ENCODE data around the gene CACNA1D. TPM values are rescaled to one million over a fixed set of nuclear protein-coding genes. Genes with fewer than 3 reads are reported as not detected.

CACNA1D gene
- total and polyA plus RNA-seq, 2 experiments from 2014 or later, result 41.0 to 159 TPM

GRCh38 chr3:53588122-53588521, 93.7 kb downstream of the CACNA1D start:
- peaks cover 23% of the 10 kb centered on the region for H3K4me1 ChIP-seq (ENCODE audit: low read depth)
- DNase-seq (ENCODE audit: low read depth in 1 of 2, low spot score in 1 of 2), result no peak
- H3K36me3 ChIP-seq, result no peaks in the 10 kb centered on the region

GRCh38 chr3:53589201-53589600, 94.8 kb downstream of the CACNA1D start:
- Histone ChIP-seq H3K36me3 (no peaks in the 10 kb centered on the region), H3K27me3 (no peaks in the 10 kb centered on the region), H3K9me3 (ENCODE audit: low read depth) (no peaks in the 10 kb centered on the region), H3K27ac (no peak overlapping the region), H3K4me3 (no peak overlapping the region), H3K4me1 (ENCODE audit: low read depth) (peaks cover 27% of the 10 kb centered on the region)
- DNase-seq (ENCODE audit: low read depth in 1 of 2, low spot score in 1 of 2), result no peak
- TF ChIP-seq CTCF (IDR thresholded peaks at IDR 0.05; ENCODE audit: low read depth, low read length), result no peak

More at GRCh38 chr3:53588122-53588521, 93.7 kb downstream of the CACNA1D start:
- no peaks in the 10 kb centered on the region for H3K9me3 ChIP-seq (ENCODE audit: low read depth)
- no peak overlapping the region for H3K4me3 ChIP-seq
- peak overlapping the region; percentile 20 for H3K27ac ChIP-seq
- TF ChIP-seq CTCF (IDR thresholded peaks at IDR 0.05; ENCODE audit: low read depth, low read length), result no peak
- H3K27me3 ChIP-seq, result no peaks in the 10 kb centered on the region

DNA sequence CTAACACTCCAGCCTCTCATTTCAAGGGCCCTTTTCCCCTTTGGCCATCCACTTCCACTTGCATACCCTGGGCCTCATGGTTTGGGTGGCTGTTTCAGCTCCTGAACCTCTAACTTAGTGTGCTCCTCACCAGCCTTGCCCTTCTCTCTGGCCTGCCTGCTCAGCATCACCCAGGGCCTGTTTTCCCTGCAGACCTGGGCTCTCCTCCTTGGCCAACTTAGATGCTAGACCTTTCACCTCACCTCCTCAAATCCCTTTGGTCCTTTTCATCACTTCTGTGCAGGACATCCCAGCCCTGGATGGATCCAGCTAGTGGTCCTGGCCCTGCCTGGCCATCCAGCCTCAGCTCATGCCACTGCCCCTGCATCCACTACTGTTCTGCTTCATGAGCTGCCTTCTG, 95.4 kb downstream of the CACNA1D start:
- Histone ChIP-seq H3K4me1 (ENCODE audit: low read depth) (peaks cover 27% of the 10 kb centered on the region), H3K27me3 (no peaks in the 10 kb centered on the region), H3K36me3 (no peaks in the 10 kb centered on the region), H3K9me3 (ENCODE audit: low read depth) (no peaks in the 10 kb centered on the region), H3K27ac (no peak overlapping the region), H3K4me3 (no peak overlapping the region)
- DNase-seq (ENCODE audit: low read depth in 1 of 2, low spot score in 1 of 2), result no peak
- TF ChIP-seq CTCF (IDR thresholded peaks at IDR 0.05; ENCODE audit: low read depth, low read length), result no peak

- Histone ChIP-seq H3K27me3 (no peaks in the 10 kb centered on the region), H3K27ac (no peak overlapping the region), H3K4me1 (ENCODE audit: low read depth) (peaks cover 22% of the 10 kb centered on the region), H3K9me3 (ENCODE audit: low read depth) (no peaks in the 10 kb centered on the region), H3K4me3 (no peak overlapping the region), H3K36me3 (no peaks in the 10 kb centered on the region)
- TF ChIP-seq CTCF (IDR thresholded peaks at IDR 0.05; ENCODE audit: low read depth, low read length), result no peak
- DNase-seq (ENCODE audit: low read depth in 1 of 2, low spot score in 1 of 2), result no peak
Observed at GRCh38 chr3:53590606-53591005, 96.2 kb downstream of the CACNA1D start.

- DNase-seq (ENCODE audit: low read depth in 1 of 2, low spot score in 1 of 2), result no peak
- no peaks in the 10 kb centered on the region for H3K9me3 ChIP-seq (ENCODE audit: low read depth)
- H3K27ac ChIP-seq, result no peak overlapping the region
- peaks cover 20% of the 10 kb centered on the region for H3K4me1 ChIP-seq (ENCODE audit: low read depth)
- TF ChIP-seq CTCF (IDR thresholded peaks at IDR 0.05; ENCODE audit: low read depth, low read length), result no peak
- no peak overlapping the region for H3K4me3 ChIP-seq
- no peaks in the 10 kb centered on the region for H3K27me3 ChIP-seq
- H3K36me3 ChIP-seq, result no peaks in the 10 kb centered on the region
Observed at GRCh38 chr3:53591646-53592045, 97.2 kb downstream of the CACNA1D start.

- no peak overlapping the region for H3K27ac ChIP-seq
- no peak for DNase-seq (ENCODE audit: low read depth in 1 of 2, low spot score in 1 of 2)
Observed at GRCh38 chr3:53592862-53593261, 98.5 kb downstream of the CACNA1D start.

More at GRCh38 chr3:53592862-53593261, 98.5 kb downstream of the CACNA1D start:
- no peak for TF ChIP-seq CTCF (IDR thresholded peaks at IDR 0.05; ENCODE audit: low read depth, low read length)
- Histone ChIP-seq H3K4me1 (ENCODE audit: low read depth) (peaks cover 21% of the 10 kb centered on the region), H3K9me3 (ENCODE audit: low read depth) (no peaks in the 10 kb centered on the region), H3K36me3 (no peaks in the 10 kb centered on the region), H3K27me3 (no peaks in the 10 kb centered on the region), H3K4me3 (no peak overlapping the region)
